Lower leg skin (tissue), 3 donors: Measurements from ENCODE around the gene JAM3.

ENCODE experiments used
- CTCF ChIP-seq, 3 donors: fragments of 450-650 bp; IDR thresholded peaks; one replicate each; pipeline ENCODE4 v1.5.1; 2016; ENCODE audit warnings: antibody characterized with exemption in 3 of 3, mild to moderate bottlenecking in 3 of 3, moderate library complexity in 2 of 3
- POLR2A ChIP-seq, 2 donors: fragments of 450-650 bp; IDR thresholded peaks; one replicate each; pipeline ENCODE4 v1.6.1; 2016 to 2017; ENCODE audit warnings: antibody characterized with exemption in 2 of 2, mild to moderate bottlenecking in 1 of 2, moderate library complexity in 1 of 2

GRCh38 chr11:134153147-134153905, 84.5 kb downstream of the JAM3 start:
- TF ChIP-seq POLR2A (IDR thresholded peaks at IDR 0.05) = no peak
- TF ChIP-seq CTCF (IDR thresholded peaks at IDR 0.05) = no peak
